K562 (cell line): ENCODE results near the gene C14orf180.

Experiments used
- CBX5 ChIP-seq: IDR thresholded peaks from 2 replicates; pipeline ENCODE4 v1.6.1; 2014; ENCODE audit warnings: low read depth, borderline replicate concordance
- CTCF ChIP-seq, 3 experiments: IDR thresholded peaks in 2 of 3; conservative IDR thresholded peaks in 1 of 3; 2 replicates each; pipeline ENCODE4 v1.5.1; 2011 to 2012; ENCODE audit warnings: low read length in 3 of 3, mild to moderate bottlenecking in 3 of 3, control low read depth in 2 of 3, improper control_type of control experiment in 1 of 3, inconsistent platforms in 1 of 3, low read depth in 1 of 3, mixed read lengths in 1 of 3, moderate library complexity in 1 of 3; ENCODE audit not compliant: insufficient read depth in 2 of 3
- ETV5 ChIP-seq: sonication (generic); formaldehyde crosslinking; IDR thresholded peaks from 2 replicates; pipeline ENCODE4 v1.4.0; 2020; ENCODE audit warnings: low read depth, mild to moderate bottlenecking, missing genetic modification reagents
- FOXA1 ChIP-seq: fragments of 450-650 bp; IDR thresholded peaks from 2 replicates; pipeline ENCODE4 v1.6.1; 2016; ENCODE audit warnings: mild to moderate bottlenecking, borderline replicate concordance
- PHF8 ChIP-seq: fragments of 200-600 bp; sonication (generic); IDR thresholded peaks from 2 replicates; pipeline ENCODE4 v1.6.1; 2012; ENCODE audit warnings: mixed run types, mild to moderate bottlenecking, inconsistent platforms, low read length, moderate library complexity, borderline replicate concordance
- POLR2A ChIP-seq: fragments of 450-650 bp; conservative IDR thresholded peaks from 2 replicates; pipeline ENCODE4 v1.6.1; 2016
- POLR2AphosphoS5 ChIP-seq: IDR thresholded peaks from 2 replicates; pipeline ENCODE4 v1.6.1; 2011; ENCODE audit warnings: mild to moderate bottlenecking, low read depth, low read length, moderate library complexity; ENCODE audit not compliant: control insufficient read depth, insufficient read depth
- SOX6 ChIP-seq: fragments of 450-650 bp; IDR thresholded peaks from 2 replicates; pipeline ENCODE4 v1.6.1; 2014; ENCODE audit warnings: mild to moderate bottlenecking
- TEAD1 ChIP-seq, 2 experiments: fragments of 450-650 bp in 1 of 2; sonication (generic) in 1 of 2; formaldehyde crosslinking; IDR thresholded peaks; 2 replicates each; pipeline versions ENCODE4 v1.4.0 to v1.8.0; 2020 to 2022; ENCODE audit warnings: mild to moderate bottlenecking in 2 of 2, missing genetic modification reagents in 1 of 2
- ZMIZ1 ChIP-seq, 2 experiments: fragments of 150-350 bp in 1 of 2; IDR thresholded peaks; 2 replicates each; pipeline ENCODE4 v1.6.1; 2012 to 2016; ENCODE audit warnings: low read depth in 2 of 2, low read length in 2 of 2, mild to moderate bottlenecking in 1 of 2, moderate library complexity in 1 of 2
- ZNF134 ChIP-seq: fragments of 250-450 bp; sonication (Bioruptor Pico); conservative IDR thresholded peaks from 2 replicates; pipeline ENCODE4 v1.4.0; 2020
- ZNF282 ChIP-seq: sonication (generic); formaldehyde crosslinking; IDR thresholded peaks from 2 replicates; pipeline ENCODE4 v1.8.1; 2023; ENCODE audit warnings: missing genetic modification reagents
- ZNF384 ChIP-seq: IDR thresholded peaks from 2 replicates; pipeline ENCODE4 v1.6.1; 2012; ENCODE audit warnings: low read depth, low read length, improper control_type of control experiment

- TF ChIP-seq CTCF (IDR thresholded peaks at IDR 0.05 in 2 of 3, conservative IDR thresholded peaks at IDR 0.05 in 1 of 3; ENCODE audit: insufficient read depth in 2 of 3, low read depth in 1 of 3, low read length in 3 of 3) (no peak), ZNF134 (CRISPR knock-in tag) (no peak), POLR2AphosphoS5 (no peak), ZNF282 (CRISPR knock-in tag) (no peak), ZMIZ1 (IDR thresholded peaks at IDR 0.05; ENCODE audit: low read depth in 2 of 2, low read length in 2 of 2) (no peak), CBX5 (no peak), TEAD1 (CRISPR knock-in tag; IDR thresholded peaks at IDR 0.05) (no peak), ZNF384 (no peak), PHF8 (no peak), SOX6 (no peak), POLR2A (no peak), ETV5 (CRISPR knock-in tag) (no peak), FOXA1 (no peak)
Observed at GRCh38 chr14:104542871-104543830, 36.4 kb upstream of the C14orf180 start.
